ENCODE data around the gene OLFM4. TPM values are rescaled to one million over a fixed set of nuclear protein-coding genes. Genes with fewer than 3 reads are reported as not detected.

Gene OLFM4
- total and polyA plus RNA-seq, 2 of the 8 experiments (the other 6 are each of a cell fraction or from before 2014, with no cell fraction given), result not detected

DNA sequence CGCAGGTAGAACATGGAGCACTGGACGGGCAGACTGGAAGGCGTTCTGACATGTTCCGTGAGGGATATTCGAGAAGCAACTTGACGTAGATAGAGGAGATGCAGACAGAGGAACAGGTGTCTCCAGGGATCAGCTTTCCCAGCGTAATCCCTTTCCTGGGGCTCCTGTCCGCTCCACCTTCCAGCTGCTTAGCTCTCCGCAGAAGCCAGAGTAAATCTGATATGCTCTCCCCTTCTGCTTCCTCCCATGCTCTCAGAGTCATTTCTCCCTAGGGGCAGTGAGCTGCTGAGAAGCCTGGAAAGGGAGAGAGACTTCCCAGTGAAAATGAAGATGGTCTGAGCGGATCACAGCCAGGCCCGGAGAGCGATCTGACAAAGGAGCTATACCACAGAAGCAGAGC is 23.0 kb upstream of the OLFM4 start (continued):
- TF ChIP-seq, protein P1, sequence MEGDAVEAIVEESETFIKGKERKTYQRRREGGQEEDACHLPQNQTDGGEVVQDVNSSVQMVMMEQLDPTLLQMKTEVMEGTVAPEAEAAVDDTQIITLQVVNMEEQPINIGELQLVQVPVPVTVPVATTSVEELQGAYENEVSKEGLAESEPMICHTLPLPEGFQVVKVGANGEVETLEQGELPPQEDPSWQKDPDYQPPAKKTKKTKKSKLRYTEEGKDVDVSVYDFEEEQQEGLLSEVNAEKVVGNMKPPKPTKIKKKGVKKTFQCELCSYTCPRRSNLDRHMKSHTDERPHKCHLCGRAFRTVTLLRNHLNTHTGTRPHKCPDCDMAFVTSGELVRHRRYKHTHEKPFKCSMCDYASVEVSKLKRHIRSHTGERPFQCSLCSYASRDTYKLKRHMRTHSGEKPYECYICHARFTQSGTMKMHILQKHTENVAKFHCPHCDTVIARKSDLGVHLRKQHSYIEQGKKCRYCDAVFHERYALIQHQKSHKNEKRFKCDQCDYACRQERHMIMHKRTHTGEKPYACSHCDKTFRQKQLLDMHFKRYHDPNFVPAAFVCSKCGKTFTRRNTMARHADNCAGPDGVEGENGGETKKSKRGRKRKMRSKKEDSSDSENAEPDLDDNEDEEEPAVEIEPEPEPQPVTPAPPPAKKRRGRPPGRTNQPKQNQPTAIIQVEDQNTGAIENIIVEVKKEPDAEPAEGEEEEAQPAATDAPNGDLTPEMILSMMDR (IDR thresholded peaks at IDR 0.05; ENCODE audit: control extremely low read depth in 1 of 3, insufficient read depth in 1 of 3, low read depth in 1 of 3, low read length in 3 of 3), result no peak
- no peak for TF ChIP-seq TAF7 (optimal IDR thresholded peaks at IDR 0.05; ENCODE audit: borderline replicate concordance, low read depth, low read length)
- TF ChIP-seq SP1 (IDR thresholded peaks at IDR 0.05; ENCODE audit: low read depth, low read length), result no peak
- no peak for TF ChIP-seq MAFK (IDR thresholded peaks at IDR 0.05; ENCODE audit: low read depth, low read length)
- TF ChIP-seq SIRT6 (IDR thresholded peaks at IDR 0.05; ENCODE audit: low read length), result no peak
- no peak for TF ChIP-seq CHD1 (IDR thresholded peaks at IDR 0.05; ENCODE audit: low read depth, low read length)
- TF ChIP-seq KDM1A (IDR thresholded peaks at IDR 0.05; ENCODE audit: borderline replicate concordance, low read length), result no peak
- TF ChIP-seq SIN3A (conservative IDR thresholded peaks at IDR 0.05 in 1 of 2, IDR thresholded peaks at IDR 0.05 in 1 of 2; ENCODE audit: low read depth in 1 of 2, low read length in 2 of 2), result no peak
- TF ChIP-seq SIX5 (IDR thresholded peaks at IDR 0.05; ENCODE audit: low read depth, low read length), result no peak
